IPS DF 19.7 (cell line): ENCODE data around the gene MEF2C.

Experiments used
- DNase-seq: peaks from one replicate; pipeline ENCODE4 v3.0.0-alpha.2; 2013; ENCODE audit warnings: low read depth, low spot score

Gene MEF2C

DNA sequence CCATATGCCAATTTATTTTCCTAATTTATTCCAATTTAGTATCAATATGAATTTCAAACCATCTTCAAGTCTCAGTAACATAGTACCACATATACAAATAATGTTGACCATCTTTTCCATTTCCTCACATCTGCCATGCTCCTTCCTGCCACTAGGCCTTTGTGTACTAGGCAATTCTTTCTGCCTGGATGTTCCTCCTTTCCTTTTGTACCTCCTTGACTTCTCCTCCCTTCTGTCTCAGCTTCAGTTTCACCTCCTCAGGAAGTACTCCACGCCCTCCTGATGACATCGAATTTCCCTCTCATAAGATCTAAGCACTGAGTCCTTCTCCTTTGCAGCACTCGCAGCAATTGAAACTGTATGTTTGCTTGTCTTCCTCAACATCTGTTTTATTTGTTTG is 53.9 kb downstream of the MEF2C start:
- no peak for DNase-seq

GRCh38 chr5:88827997-88828396 is 55.0 kb downstream of the MEF2C start:
- no peak for DNase-seq

DNA sequence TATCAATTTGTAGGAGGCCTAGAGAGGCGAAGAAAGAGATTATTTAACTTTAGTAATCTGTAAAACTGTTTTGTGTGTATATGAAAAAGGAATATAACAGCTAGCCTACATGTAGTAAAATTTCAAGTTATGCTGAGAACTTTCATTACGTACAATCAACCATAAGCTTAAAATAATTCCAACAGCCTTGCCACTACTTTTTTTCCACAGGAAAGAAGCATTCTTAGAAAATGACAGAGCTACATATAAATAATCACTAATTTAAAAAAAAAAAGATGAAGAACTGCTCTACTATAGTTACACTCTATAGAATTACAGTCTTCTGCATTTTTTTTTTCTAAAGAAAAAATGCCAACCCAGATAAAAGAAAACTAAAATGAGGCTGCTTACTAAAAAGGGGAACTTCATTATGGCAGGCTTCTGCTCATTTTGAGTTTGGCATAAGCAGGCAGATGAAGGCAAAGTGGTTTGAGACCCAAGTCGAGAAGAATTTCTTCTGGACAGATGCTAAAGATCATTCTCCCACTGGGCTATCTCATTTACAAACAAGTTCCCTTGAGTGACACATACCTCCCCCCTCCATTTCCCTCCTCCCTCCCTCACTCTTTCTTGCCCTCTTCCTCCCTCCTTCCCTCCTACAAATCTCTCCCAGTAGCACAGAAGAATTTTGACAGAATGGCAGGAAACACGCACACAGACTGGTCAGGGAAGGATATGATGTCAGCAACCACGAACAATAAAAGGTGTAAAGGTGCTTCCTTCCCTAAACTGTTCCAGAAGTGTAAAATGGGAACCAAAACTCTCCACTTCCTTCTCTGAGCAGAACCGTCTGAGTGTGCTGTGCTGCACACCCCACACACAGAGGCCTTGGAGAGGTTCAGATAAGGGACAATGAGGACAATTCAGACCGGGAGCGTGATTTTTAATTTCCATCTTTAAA is 56.1 kb downstream of the MEF2C start:
- DNase-seq, result no peak

- no peak for DNase-seq
These were observed 57.2 kb downstream of the MEF2C start for GRCh38 chr5:88825584-88826315.

DNA sequence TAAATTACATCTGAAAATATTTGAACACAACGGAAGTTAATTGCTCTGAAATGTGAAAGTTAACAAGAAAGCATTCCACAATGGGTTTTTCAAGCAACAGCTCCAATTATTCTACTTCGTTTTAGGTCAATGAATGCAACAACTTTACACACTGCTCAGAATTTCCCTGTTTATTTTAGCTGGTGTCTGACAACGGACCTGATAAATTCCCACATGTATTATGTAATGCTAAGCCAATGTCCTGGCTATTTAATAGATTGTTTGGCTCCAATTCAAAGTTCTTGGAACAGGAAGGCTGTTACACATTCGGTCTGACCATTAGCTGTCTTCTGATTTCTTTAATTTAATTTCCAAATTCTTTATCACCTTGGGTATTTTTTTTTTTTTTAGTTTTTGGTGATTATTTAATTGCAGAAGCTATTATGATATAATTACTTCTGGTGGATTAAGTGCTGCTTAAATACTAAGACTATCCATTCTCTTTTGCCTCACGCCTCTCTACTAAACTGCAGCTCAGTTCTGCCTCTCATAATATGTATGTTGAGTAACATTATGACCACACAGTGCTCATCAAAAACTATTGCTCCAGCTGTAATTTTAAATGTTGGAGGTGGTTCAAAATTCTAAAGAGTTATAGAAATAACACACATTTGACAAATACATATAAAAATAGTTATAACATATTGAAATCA is 57.9 kb downstream of the MEF2C start:
- no peak for DNase-seq

GRCh38 chr5:88824141-88824540 is 58.8 kb downstream of the MEF2C start:
- DNase-seq, result no peak

- DNase-seq, result no peak
These were observed 59.8 kb downstream of the MEF2C start for GRCh38 chr5:88823201-88823600.

GRCh38 chr5:88821161-88821560 is 61.8 kb downstream of the MEF2C start:
- DNase-seq, result no peak

- no peak for DNase-seq
These were observed 62.4 kb downstream of the MEF2C start for GRCh38 chr5:88820581-88820980.

GRCh38 chr5:88819301-88819999 is 63.5 kb downstream of the MEF2C start:
- no peak for DNase-seq

GRCh38 chr5:88818296-88818695 is 64.7 kb downstream of the MEF2C start:
- DNase-seq, result no peak

DNA sequence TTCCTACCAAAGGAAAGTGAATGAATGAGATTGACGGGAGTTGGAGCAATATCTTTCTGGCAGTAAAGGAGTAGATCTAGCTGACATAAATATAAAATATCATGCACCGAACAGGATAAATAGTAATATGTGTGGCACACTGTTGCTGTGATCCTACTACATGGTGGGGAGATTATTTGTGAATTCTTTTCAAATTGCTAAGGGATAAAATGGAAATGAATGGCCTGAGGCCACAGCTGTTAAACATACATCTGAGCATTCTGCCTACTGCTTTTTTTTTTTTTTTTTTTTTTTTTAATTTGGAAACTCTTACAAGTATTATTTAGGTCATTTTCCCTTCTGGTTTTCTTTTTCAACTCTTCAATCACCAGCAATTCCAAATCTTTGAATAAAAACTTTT is 66.8 kb downstream of the MEF2C start:
- no peak for DNase-seq

DNA sequence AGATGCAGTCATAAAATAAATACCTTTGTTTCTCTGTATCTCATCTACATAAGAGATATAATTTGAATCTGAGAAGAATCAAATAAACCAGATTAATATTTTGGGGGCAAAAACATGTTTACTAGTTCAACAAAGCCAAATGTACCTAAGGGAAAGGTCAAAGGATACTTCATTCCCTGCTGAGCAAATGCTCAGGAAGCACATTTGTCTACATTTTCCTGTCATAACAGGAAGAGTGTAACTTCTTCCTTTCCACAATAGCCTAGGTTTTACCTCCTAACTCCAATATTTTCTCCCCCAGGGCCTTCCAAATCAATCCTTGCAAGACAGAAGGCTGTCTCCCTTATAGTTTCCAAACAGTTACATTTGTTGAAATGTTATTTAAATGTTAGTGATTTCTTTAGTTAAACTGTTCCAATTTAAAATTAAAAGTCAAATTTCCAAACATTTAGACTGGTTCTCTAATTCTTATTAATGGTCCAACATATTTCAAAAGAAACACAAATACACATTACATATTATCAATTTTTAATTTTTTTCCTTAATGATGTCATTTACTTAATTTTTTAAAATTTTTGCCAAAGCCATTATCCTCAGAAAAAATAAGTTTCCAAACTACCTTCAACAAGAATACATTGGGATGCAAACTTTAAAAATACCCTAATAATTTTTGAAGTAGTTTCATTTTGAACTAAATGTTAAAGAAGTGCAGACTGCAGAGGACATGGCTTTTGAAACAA is 67.8 kb downstream of the MEF2C start:
- no peak for DNase-seq

- DNase-seq, result no peak
These were observed 69.0 kb downstream of the MEF2C start for GRCh38 chr5:88813805-88814575.

- DNase-seq, result no peak
These were observed 69.7 kb downstream of the MEF2C start for GRCh38 chr5:88813244-88813643.

- no peak for DNase-seq
These were observed 74.8 kb downstream of the MEF2C start for GRCh38 chr5:88808153-88808552.

DNA sequence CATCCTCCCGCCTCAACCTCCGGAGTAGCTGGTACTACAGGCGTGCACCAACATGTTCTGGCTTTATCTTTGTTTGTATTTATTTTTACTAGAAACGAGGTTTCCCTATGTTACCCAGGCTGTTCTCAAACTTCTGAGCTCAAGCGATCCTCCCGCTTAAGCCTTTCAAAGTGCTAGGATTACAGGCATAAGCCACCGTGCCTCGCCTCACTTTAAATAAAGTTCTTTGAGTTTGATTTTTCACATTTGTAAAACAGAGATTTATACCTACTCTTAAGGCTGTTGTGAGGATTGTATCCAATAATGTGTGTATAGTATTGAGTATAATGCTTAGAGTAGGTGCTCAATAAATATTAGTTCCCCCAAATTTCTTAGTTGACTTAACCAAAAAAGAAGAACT is 75.7 kb downstream of the MEF2C start:
- DNase-seq, result no peak

- no peak for DNase-seq
These were observed 76.6 kb downstream of the MEF2C start for GRCh38 chr5:88806338-88806737.

- no peak for DNase-seq
These were observed 77.7 kb downstream of the MEF2C start for GRCh38 chr5:88805151-88805784.

GRCh38 chr5:88804444-88804843 is 78.5 kb downstream of the MEF2C start:
- DNase-seq, result no peak
